Activated CD8-positive, alpha-beta memory T cell treated with anti-CD3 and anti-CD28 coated beads, Interleukin-2, amount 50 U/mL, for 4 hours (primary cell): Measurements from ENCODE around the gene CEP85.

ENCODE experiments used
- DNase-seq: peaks from one replicate; pipeline ENCODE4 v3.0.0-alpha.2; 2020

Gene CEP85

GRCh38 chr1:26233903-26234643 is at the start of gene CEP85:
Gene CEP85, plus strand, starts transcription at chr1:26234200. Its CDS starts 5,584 bp downstream, at chr1:26239784.
- DNase-seq: peak; percentile 98

GRCh38 chr1:26184883-26185282 is 49.1 kb upstream of the CEP85 start:
- DNase-seq: no peak

DNA sequence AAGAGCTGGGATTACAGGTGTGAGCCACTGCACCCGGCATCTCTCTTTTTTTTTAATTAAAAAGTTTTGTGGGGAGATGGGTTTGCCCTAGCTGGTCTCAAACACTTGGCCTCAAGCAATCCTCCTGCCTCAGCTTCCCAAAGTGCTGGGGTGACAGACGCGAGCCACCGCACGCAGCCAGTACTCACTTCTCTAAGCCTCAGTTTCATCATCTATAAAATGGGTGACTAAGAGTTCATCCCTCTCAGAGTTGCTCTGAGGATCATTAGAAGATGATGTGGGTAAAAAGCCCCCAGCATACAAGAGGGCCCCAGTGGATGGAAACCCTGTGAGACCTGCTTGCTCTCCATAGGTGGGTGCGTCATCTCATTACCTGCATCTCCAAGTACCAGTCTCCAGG is 46.1 kb upstream of the CEP85 start:
- DNase-seq: no peak

- DNase-seq: no peak
Measured at GRCh38 chr1:26188477-26188876, 45.5 kb upstream of the CEP85 start.

DNA sequence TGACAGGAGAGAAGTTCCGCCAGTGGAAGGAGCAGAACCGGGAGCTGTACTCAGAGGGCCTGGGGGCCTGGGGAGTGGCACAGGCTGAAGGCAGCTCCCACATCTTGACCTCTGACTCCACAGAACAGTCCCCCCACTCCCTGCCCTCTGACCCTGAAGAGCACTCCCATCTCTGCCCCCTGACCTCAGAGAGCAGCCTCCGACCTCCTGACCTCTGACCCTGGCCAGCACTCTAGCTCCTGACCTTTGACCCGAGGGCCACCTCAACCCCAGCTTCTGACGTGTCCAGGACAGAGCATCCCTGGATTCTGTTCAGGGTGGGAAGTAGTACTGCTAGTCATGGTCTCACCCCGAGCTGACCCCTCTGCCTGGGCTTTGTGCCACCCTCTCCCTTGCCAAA is 44.7 kb upstream of the CEP85 start:
- DNase-seq: no peak

GRCh38 chr1:26189751-26190275 is 44.2 kb upstream of the CEP85 start:
- no peak for DNase-seq

DNA sequence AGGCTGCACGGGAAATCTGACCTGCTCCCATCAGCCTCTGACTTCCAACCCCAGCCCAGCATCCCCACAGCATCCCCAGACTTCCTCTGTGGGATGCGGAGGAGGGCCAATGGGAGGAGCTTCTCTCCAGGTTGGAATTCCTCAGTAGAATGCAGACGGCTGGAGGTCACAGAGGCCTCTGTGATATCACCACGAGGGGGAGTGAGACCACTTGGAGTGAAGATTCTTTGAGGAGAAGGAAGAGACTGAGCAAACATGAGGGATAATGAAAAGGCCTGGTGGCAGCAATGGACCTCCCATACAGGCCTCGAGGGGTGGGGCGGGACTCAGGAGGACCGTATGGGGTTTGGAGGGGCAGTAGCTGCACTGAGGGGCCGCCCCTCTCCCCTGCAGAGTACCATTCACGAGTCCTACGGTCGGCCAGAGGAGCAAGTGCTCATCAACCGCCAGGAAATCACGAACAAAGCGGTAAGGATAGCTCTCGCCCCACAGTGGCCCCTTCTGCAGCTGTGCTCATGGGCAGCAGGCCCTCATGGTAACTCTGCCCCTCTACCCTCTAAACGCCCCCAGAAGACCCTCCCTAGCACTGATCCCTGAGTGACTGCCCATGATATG is 43.5 kb upstream of the CEP85 start, which contains the start of gene CATSPER4:
TSS of gene CATSPER4 (plus strand) at position 230 of the 615 bp plus-strand sequence. CDS start at position 256, 26 bp downstream.
- DNase-seq: no peak

DNA sequence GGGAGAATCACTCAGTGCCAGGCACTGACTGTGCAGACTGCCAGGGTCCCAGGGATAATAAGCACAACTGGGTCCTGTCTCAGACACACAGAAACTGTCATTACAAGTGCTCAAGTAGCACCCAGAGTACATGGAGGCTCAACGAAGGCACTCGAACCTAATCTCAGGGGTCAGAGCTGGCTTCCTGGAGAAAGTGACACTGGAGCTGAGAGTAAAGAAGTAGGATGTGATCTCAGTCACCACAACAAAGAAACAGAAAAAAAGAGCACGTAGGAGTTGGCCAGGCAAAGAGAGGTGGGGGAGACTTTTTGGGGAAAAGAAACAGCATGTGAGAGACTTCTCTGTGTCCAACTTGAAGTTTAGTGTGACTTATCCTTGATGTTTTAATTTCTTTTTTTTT is 42.3 kb upstream of the CEP85 start:
- no peak for DNase-seq

DNA sequence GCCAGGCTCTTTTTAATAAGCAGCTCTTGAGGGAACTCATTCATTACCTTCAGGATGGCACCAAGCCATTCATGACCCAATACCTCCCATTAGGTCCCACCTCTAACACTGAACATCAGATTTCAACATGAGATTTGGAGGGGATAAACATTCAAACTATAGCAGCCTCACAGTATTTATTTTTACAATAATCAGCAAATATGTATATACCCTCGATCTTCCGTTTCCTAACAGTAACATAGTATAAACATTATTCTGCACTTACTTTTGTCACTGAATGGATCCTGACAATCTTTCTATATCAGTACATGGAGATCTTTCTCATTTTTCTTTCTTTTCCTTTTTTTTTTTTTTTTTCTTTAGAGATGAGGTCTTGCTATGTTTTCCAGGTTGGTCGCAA is 38.2 kb upstream of the CEP85 start:
- no peak for DNase-seq

GRCh38 chr1:26197301-26197700 is 36.7 kb upstream of the CEP85 start:
- no peak for DNase-seq

DNA sequence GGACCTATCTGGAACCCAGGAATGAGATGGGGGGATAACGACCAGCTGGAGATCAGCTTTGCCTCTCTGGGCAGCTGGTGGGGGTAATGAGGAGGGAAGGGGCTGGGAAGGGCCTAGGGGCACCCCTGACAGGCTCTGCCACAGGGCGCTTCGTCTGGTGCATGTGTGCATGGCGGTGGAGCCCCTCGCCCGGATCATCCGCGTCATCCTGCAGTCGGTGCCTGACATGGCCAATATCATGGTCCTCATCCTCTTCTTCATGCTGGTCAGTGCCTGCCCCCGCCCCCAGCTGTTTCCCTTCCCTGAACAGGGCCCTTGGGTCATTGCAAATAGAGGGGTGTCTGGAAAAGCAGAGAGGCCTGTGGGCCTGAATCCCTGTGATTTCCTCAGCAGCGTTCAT is 36.2 kb upstream of the CEP85 start:
- no peak for DNase-seq

- no peak for DNase-seq
Measured at GRCh38 chr1:26200413-26200812, 33.6 kb upstream of the CEP85 start.

DNA sequence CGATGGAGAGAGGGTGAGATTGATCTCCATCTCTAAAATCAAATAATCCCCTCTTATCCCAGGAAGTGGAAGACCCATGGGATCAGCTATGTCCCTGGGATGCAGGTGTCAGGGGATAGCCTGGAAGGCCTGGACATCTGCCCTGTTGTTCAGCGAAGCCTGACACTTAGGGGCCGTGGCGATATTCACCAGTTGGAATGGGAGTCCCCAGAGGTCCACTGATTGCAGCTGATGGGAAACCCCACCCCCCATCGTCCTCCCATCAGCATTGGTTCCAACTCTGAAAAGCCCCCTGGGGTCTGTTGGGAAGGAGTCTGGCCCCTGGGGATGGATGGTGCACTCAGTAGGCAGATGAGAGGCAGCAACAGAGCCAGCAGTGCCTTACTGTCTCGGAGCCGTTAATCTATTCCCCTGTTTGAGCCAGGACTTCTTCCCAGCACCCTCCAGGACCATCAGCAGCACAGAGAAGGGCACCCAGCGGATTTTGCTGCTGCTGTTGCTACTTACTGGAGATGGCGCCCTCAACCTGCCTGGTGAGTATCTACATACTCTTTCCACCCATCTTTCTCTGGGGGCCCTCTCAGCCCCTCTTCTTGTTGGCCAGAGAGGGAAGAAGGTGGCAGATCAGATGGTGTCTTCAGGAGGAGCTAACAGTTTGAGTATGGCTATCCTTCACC is 30.2 kb upstream of the CEP85 start:
- no peak for DNase-seq

GRCh38 chr1:26210147-26210870 is 23.7 kb upstream of the CEP85 start:
- no peak for DNase-seq

DNA sequence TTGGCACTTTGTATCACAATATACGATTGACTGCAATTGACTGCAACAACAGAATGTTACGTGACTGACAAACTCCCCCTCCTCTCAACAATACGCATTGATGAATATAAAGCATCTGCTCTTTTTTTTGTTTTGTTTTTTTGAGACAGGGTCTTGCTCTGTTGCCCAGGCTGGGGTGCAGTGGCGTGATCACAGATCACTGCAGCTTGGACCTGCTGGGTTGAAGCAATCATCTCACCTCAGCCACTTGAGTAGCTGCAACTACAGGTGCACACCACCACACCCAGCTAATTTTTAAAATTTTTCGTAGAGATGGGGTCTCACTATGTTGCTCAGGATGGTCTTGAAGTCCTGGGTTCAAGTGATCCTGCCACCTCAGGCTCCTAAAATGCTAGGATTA is 21.3 kb upstream of the CEP85 start:
- no peak for DNase-seq

GRCh38 chr1:26213335-26213905 is 20.6 kb upstream of the CEP85 start:
- DNase-seq: no peak

DNA sequence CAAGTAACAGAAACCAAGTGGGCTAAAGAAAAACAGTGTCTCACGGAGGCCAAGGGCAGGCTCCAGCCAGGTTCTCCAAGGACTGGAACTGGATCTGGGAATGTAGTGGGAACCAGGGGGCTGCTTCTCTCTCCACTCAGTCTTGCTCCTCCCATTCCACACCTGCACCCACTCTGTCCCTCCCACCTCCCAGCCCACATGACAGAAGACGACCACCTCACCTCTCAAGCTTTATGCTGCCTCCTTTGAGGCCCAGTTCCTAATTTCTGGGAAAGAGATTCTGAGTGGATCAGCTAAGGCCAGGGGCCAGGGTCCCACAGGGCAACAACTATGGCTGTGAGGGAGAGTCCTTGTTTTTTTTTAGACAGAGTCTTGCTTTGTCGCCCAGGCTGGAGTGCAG is 18.8 kb upstream of the CEP85 start:
- DNase-seq: no peak

DNA sequence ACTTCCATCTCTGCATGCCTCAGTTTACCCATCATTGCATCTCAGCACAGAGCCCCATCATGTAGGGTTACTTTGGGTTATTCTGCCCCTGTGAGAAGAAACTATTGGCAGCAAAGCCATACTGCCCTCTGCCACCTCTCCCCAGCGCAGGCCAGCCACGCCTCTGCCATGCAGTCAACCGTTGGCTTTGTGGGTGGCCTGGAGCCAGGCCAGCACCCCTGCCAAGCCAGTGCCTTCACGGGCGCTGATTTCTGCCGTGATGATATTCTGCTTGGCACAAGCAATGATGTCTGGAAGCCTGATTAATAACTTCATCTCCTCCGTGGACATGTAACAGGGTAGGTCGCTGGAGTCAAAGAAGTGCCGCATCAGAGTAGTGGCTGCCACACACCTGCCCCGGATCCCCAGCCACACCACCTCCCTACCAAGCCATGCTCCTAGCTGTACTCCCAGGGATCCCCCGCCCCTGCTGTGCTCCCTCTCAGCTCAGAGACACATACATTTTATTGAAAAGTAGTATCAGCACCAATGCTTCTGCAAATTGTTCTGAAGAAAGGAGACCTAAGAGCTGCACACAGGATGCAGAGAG is 15.0 kb upstream of the CEP85 start:
- DNase-seq: no peak

GRCh38 chr1:26220199-26220912 is 13.6 kb upstream of the CEP85 start:
- DNase-seq: no peak

DNA sequence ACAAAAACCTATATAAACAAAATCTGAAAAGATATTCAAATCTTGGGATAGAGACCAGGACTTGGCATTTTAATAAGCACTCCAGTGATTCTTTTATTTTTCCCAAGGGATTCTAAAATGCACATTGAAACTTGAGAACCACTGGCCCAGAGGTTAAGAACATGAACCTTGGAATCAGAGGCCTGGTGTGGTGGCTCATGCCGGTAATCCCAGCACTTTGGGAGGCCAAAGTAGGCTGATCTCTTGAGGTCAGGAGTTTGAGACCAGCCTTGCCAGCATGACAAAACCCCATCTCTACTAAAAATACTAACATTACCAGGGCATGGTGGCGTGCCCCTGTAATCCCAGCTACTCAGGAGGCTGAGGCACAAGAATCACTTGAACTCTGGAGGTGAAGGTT is 12.9 kb upstream of the CEP85 start:
- no peak for DNase-seq

DNA sequence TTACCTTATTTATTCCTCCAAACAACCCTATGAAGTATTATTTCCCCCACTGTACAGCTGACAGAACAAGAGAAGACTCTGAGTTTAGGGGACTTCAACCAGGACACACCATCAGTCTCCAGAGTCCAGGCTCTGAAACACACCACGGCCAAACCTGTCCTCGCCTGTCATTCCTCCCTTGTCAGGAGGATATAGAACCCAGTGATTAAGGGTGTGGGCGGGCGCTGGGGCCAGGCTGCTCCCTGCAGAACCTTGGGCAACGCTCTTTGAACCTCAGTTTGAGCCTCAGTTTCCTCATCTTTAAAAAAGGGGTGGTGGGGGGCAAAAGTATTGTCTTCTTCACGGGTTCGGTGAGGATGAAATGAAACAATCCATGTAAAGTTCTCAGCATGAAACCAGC is 9.4 kb upstream of the CEP85 start:
- DNase-seq: no peak
